AG08395 (cell line): ENCODE measurements around the gene DOCK4.

Source experiments
- DNase-seq: peaks from one replicate; pipeline ENCODE4 v3.0.0; 2012; ENCODE audit warnings: mixed read lengths, low spot score

Gene DOCK4

GRCh38 chr7:112160130-112160770 is 45.9 kb downstream of the DOCK4 start:
- no peak for DNase-seq

GRCh38 chr7:112159351-112159750 is 46.8 kb downstream of the DOCK4 start:
- no peak for DNase-seq

- peak; percentile 33 for DNase-seq
Observed at GRCh38 chr7:112157072-112157471, 49.1 kb downstream of the DOCK4 start.

- no peak for DNase-seq
Observed at GRCh38 chr7:112156412-112156811, 49.8 kb downstream of the DOCK4 start.

- DNase-seq: no peak
Observed at GRCh38 chr7:112154690-112155089, 51.5 kb downstream of the DOCK4 start.

- no peak for DNase-seq
Observed at GRCh38 chr7:112152186-112152585, 54.0 kb downstream of the DOCK4 start.

GRCh38 chr7:112150823-112151641 is 55.2 kb downstream of the DOCK4 start:
- peak; percentile 22 for DNase-seq

GRCh38 chr7:112149734-112150133 is 56.5 kb downstream of the DOCK4 start:
- no peak for DNase-seq

GRCh38 chr7:112147793-112148361 is 58.3 kb downstream of the DOCK4 start:
- DNase-seq: no peak

GRCh38 chr7:112145206-112145605 is 61.0 kb downstream of the DOCK4 start:
- no peak for DNase-seq

- no peak for DNase-seq
Observed at GRCh38 chr7:112144284-112145059, 61.7 kb downstream of the DOCK4 start.

- peak; percentile 85 for DNase-seq
Observed at GRCh38 chr7:112143582-112143981, 62.6 kb downstream of the DOCK4 start.

GRCh38 chr7:112143136-112143535 is 63.1 kb downstream of the DOCK4 start:
- DNase-seq: no peak

- DNase-seq: no peak
Observed at GRCh38 chr7:112140600-112140999, 65.6 kb downstream of the DOCK4 start.

GRCh38 chr7:112138938-112139337 is 67.3 kb downstream of the DOCK4 start:
- DNase-seq: no peak

- no peak for DNase-seq
Observed at GRCh38 chr7:112138325-112138852, 67.8 kb downstream of the DOCK4 start.

- DNase-seq: no peak
Observed at GRCh38 chr7:112137141-112138101, 68.8 kb downstream of the DOCK4 start.

- no peak for DNase-seq
Observed at GRCh38 chr7:112136271-112137008, 69.8 kb downstream of the DOCK4 start.

GRCh38 chr7:112135815-112136214 is 70.4 kb downstream of the DOCK4 start:
- DNase-seq: no peak

- no peak for DNase-seq
Observed at GRCh38 chr7:112134039-112134438, 72.2 kb downstream of the DOCK4 start.
